ENCODE results near the gene SKI. TPM values are rescaled to one million over a fixed set of nuclear protein-coding genes. Genes with fewer than 3 reads are reported as not detected.
"Not testable (repeated sequence)": the region's sequence is repeated elsewhere in the genome, so short reads cannot be mapped to it uniquely, and the experiment has no call there.

SKI gene
- polyA plus RNA-seq, 3 donors, result 9.5 to 69.2 (median 36.3) TPM

- H3K27ac ChIP-seq (ENCODE audit: low read depth, low read length), result not testable (repeated sequence)
- WGBS, 3 donors, result 89 to 92% (median 90%) methylated on average over 16 to 32 of the region's 33 CpGs
Measured at GRCh38 chr1:2331580-2331979, 103.5 kb downstream of the SKI start.

GRCh38 chr1:2334366-2334765 is 106.2 kb downstream of the SKI start:
- 88 to 93% (median 93%) methylated on average over 21 of the region's 21 CpGs for WGBS, 3 donors
- H3K27ac ChIP-seq (ENCODE audit: low read depth, low read length), result no peak overlapping the region

DNA sequence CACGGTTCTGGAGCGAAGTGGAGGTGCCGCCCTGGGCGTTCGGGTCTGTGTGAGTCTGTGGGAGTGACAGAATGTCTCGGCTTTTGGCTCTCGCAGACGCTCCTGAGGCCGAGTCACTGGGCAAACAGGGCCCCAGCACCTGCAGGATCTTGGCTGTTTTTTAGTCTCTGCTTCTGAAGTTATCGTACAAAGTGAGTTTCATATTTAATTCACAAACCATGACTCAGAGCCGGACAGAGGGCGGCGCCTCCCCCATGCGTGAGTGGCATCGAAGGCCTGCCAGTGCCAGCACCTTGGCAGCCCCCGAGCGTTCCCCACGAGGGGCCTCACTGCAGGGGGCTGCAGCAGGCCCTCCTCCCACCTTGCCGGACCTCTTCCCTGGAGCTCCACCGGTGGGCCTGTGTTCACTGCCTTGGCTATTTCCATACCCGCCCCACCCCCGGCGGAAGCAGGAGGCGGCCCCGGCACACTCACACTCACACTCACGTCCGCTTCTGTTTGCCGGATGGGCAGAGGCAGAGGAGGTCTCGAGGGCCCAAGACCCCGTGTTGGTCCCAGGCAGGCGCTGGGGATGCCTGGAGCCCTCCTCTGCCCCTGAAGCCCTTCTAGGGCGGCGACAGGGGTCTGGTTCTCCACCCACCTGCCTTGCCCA is 106.9 kb downstream of the SKI start:
- H3K27ac ChIP-seq (ENCODE audit: low read depth, low read length), result no peak overlapping the region
- 65 to 78% (median 70%) methylated on average over 30 to 33 of the region's 33 CpGs for WGBS, 3 donors

DNA sequence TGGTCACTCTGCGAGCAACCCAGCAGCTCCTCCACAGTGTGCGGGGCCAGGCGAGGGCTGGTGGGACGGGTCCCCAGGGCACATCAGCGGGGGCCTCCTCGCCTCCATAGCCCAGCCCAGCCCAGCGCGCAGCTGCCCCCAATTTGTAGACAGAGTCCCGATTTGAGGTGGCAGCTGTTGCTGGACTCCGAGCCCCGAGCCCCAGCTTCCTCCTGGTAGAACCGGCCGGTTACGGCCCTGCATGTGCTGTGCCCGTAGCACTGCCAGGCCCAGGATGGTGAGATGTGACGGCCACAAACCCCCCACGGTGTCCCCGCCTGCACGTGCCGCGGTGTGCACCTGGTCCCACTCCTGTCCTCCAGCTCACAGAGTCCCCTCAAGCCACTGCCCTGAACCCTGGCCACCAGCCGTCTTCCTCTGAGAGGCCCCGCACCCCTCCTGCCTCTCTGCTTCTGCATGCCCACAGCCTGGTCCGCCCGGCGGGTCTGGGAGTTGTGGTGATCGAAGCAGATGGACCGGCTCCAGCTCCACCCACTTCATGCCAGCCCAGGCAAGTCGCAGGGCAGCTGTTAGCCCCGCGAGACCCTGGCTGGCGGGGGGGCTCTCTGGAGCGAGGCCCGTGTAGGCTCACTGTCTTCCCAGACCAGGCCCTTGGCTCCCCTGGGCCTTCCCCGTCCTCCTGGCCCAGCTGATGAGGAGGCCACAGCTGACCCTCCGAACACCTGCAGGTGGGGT is 107.8 kb downstream of the SKI start:
- WGBS, 3 donors, result 91 to 92% (median 92%) methylated on average over 36 of the region's 36 CpGs
- no peak overlapping the region for H3K27ac ChIP-seq (ENCODE audit: low read depth, low read length)

DNA sequence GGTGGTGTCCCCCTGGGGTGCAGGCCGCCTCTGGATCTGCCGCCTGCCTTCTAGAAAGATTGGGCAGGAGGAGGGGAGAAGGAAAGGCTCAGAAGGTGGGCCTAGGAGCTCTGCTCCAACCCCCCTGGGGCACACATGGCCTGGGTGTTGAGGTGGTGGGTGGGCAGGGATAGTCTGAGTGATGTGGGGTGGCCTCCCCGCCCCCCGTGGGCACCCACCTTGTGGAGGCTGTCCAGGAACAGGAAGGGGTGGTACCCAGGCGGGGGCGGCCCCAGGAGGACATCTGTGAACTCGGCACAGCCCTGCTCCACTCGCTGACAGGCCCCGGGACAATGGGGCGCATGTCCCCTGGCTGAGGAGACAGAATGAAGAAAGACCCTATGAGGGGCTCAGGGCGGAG is 108.4 kb downstream of the SKI start:
- WGBS, 3 donors, result 75 to 88% (median 84%) methylated on average over 10 to 11 of the region's 11 CpGs
- H3K27ac ChIP-seq (ENCODE audit: low read depth, low read length), result no peak overlapping the region

DNA sequence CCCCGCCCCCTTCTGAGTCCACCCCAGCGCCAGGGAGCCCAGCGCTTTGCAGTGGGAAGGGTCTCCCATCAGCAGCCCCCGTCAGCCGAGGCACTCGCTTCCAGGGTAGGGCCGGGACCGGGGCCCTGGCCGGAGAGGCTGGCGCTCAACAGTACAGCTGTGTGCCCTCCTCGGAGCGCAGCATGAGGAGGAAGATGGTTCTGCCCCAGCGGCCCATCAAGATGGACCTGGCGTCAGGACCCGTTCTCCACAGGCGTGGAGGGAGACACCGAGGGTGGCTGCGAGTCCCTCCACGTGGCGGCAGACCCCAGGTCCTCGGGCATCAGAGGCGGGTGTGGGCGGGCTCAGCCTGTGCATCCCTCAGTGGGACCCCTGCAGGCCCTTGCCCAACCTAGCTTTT is 109.0 kb downstream of the SKI start:
- 91 to 93% (median 91%) methylated on average over 15 to 23 of the region's 23 CpGs for WGBS, 3 donors
- H3K27ac ChIP-seq (ENCODE audit: low read depth, low read length), result no peak overlapping the region

- WGBS, 3 donors, result 61 to 74% (median 62%) methylated on average over 10 of the region's 10 CpGs
- H3K27ac ChIP-seq (ENCODE audit: low read depth, low read length), result no peak overlapping the region
Measured at GRCh38 chr1:2337501-2337900, 109.4 kb downstream of the SKI start.

- no peak overlapping the region for H3K27ac ChIP-seq (ENCODE audit: low read depth, low read length)
- WGBS, 3 donors, result 87 to 89% (median 89%) methylated on average over 41 to 45 of the region's 45 CpGs
Measured at GRCh38 chr1:2339206-2340085, 111.3 kb downstream of the SKI start.

- no peak overlapping the region for H3K27ac ChIP-seq (ENCODE audit: low read depth, low read length)
- WGBS, 3 donors, result 86 to 90% (median 87%) methylated on average over 24 of the region's 24 CpGs
Measured at GRCh38 chr1:2340086-2340917, 112.2 kb downstream of the SKI start.

- H3K27ac ChIP-seq (ENCODE audit: low read depth, low read length), result no peak overlapping the region
- 94 to 96% (median 96%) methylated on average over 14 of the region's 14 CpGs for WGBS, 3 donors
Measured at GRCh38 chr1:2340918-2341254, 112.8 kb downstream of the SKI start.

- H3K27ac ChIP-seq (ENCODE audit: low read depth, low read length), result no peak overlapping the region
- WGBS, 3 donors, result 80 to 91% (median 85%) methylated on average over 29 of the region's 29 CpGs
Measured at GRCh38 chr1:2341706-2342383, 113.7 kb downstream of the SKI start.

- WGBS, 3 donors, result 80 to 89% (median 87%) methylated on average over 19 to 21 of the region's 21 CpGs
- H3K27ac ChIP-seq (ENCODE audit: low read depth, low read length), result no peak overlapping the region
Measured at GRCh38 chr1:2342384-2343022, 114.4 kb downstream of the SKI start.

DNA sequence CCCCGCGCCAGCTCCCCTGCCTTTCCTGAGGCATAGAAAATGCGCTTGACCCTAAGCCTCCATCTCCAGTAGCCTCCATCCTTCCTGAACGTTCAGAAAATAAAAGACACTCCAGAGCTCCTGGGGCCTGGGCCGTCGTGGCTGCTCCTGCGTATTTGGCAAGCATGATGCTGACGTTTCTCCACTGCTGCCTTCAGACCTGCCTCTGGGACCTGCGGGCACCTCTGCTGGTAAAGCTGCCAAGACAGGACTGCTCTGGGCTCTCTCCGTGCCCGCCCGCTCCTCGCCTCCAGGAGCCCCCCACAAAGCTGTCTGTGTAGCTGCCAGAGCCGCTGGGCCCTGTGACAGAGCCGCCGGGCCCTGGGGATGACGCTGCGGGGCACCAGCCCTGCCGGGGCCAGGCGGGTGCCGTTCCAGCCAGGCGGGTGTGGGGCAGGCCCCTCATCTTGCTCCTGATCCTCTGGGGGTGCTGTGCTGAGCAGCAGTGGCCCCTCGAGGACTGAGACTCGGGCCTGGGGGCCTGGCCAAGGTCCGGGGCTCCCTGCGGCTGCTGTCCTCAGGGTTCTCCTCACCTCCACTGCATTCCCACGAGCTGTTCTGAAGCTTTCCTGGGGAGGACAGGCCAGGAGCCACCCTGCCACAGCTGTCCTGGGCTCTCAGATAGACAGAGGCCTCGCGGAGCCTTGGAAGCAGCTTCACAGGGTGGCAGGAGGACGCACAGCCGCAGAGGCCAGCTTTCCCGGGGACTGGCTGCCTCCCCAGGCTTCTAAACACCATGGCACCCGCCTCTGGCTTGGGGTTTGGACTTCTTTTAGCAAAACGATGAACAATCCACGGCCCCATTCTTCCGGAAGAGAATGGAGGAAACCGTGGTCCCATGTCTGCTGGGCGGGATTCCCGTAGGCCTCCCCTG is 115.2 kb downstream of the SKI start:
- WGBS, 3 donors, result 79 to 87% (median 87%) methylated on average over 39 of the region's 39 CpGs

DNA sequence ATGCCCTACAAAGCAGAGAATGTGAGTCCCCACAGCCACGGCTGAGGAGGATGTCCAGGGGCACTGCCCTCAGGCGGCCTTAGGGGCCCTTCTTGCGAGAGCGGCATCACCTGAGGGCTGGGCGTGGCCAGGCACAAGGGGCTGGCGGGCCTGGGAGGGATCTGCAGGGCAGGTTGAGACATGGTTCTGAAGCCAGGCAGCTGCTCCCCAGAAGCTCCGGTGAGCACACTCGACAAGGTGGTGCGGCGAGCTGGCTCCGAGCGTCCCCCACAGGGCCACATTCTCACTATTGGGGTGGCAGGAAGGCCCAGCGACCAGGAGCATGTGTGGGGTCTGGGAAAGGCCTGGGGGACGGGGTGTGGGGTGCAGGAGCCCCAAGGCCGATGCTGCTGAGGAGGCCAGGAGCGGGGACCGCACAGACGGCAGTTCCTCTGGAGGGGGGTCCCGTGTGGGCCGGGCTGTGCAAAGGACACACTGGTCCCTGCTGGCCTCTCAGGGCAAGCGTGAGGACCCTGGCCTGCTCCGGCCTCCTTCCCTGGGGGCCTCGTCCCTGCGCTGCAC is 116.1 kb downstream of the SKI start:
- 88 to 94% (median 93%) methylated on average over 21 to 24 of the region's 24 CpGs for WGBS, 3 donors
- no peak overlapping the region for H3K27ac ChIP-seq (ENCODE audit: low read depth, low read length)

More for the DNA sequence above, 115.2 kb downstream of the SKI start:
- no peak overlapping the region for H3K27ac ChIP-seq (ENCODE audit: low read depth, low read length)

DNA sequence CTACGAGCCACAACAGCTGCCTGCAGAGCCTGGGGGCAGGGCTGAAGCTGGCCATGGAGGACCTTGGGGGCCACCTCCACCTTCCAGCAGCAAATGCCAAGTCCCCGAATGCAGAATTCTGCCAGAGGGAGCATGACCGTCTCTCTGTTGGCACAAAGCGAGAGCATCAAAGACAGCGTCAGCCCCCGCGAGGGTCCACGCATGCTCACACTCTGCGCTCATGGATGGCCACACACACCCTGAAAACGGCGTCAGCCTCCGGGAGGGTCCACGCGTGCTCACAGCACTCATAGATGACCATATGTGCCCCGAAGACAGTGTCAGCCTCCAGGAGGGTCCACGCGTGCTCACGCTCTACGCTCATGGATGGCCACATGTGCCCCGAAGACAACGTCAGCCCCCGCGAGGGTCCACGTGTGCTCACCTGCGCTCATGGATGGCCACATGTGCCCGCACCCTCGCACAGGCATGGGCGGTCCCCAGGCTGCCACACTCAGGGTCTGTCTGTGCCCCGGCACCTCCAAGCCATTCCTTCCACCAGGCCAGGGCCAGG is 116.7 kb downstream of the SKI start:
- WGBS, 3 donors, result 93 to 95% (median 94%) methylated on average over 29 of the region's 29 CpGs
- no peak overlapping the region for H3K27ac ChIP-seq (ENCODE audit: low read depth, low read length)
